GM23248 (cell line): ENCODE measurements around the gene PDSS2. TPM values are rescaled to one million over a fixed set of nuclear protein-coding genes. Genes with fewer than 3 reads are reported as not detected.

Experiments used
- DNase-seq: peaks from one replicate; pipeline ENCODE4 v3.0.0-alpha.2; 2015
- H2AFZ ChIP-seq: fragments of 200-600 bp; sonication (generic); 2 replicates; pipeline ENCODE4 v1.6.1; 2016; ENCODE audit warnings: antibody characterized with exemption
- H3F3A ChIP-seq: fragments of 200-600 bp; sonication (generic); 2 replicates; pipeline ENCODE4 v1.6.1; 2016; ENCODE audit warnings: mild to moderate bottlenecking, antibody characterized with exemption, mixed run types; ENCODE audit not compliant: insufficient read depth
- H3K27ac ChIP-seq: fragments of 200-600 bp; sonication (generic); 2 replicates; pipeline ENCODE4 v1.5.1; 2016; ENCODE audit warnings: mild to moderate bottlenecking
- H3K27me3 ChIP-seq: fragments of 200-600 bp; sonication (generic); replicated peaks from 2 replicates; pipeline ENCODE4 v1.6.1; 2016; ENCODE audit warnings: mild to moderate bottlenecking; ENCODE audit not compliant: insufficient read depth
- H3K36me3 ChIP-seq: fragments of 200-600 bp; sonication (generic); 2 replicates; pipeline ENCODE4 v1.6.1; 2016; ENCODE audit warnings: low read depth, mild to moderate bottlenecking
- H3K4me1 ChIP-seq: fragments of 200-600 bp; sonication (generic); 2 replicates; pipeline ENCODE4 v1.6.1; 2016; ENCODE audit warnings: mild to moderate bottlenecking; ENCODE audit not compliant: insufficient read depth
- H3K4me2 ChIP-seq: fragments of 200-600 bp; sonication (generic); one replicate; pipeline ENCODE4 v1.6.1; 2016; ENCODE audit warnings: mild to moderate bottlenecking; ENCODE audit not compliant: unreplicated experiment
- H3K4me3 ChIP-seq: fragments of 200-600 bp; sonication (generic); 2 replicates; pipeline ENCODE4 v1.5.1; 2016; ENCODE audit warnings: mild to moderate bottlenecking
- H3K79me2 ChIP-seq: fragments of 200-600 bp; sonication (generic); 2 replicates; pipeline ENCODE4 v1.6.1; 2016; ENCODE audit warnings: mild to moderate bottlenecking; ENCODE audit not compliant: insufficient read depth
- H3K9ac ChIP-seq: fragments of 200-600 bp; sonication (generic); 2 replicates; pipeline ENCODE4 v1.6.1; 2016; ENCODE audit warnings: mild to moderate bottlenecking
- H3K9me2 ChIP-seq: fragments of 200-600 bp; sonication (generic); 2 replicates; pipeline ENCODE4 v1.6.1; 2016; ENCODE audit warnings: mixed run types, mild to moderate bottlenecking, moderate library complexity; ENCODE audit not compliant: insufficient read depth
- H3K9me3 ChIP-seq: fragments of 200-600 bp; sonication (generic); one replicate; pipeline ENCODE4 v1.6.1; 2017; ENCODE audit warnings: low read depth
- H4K20me1 ChIP-seq: fragments of 200-600 bp; sonication (generic); 2 replicates; pipeline ENCODE4 v1.6.0; 2016; ENCODE audit not compliant: insufficient read depth
- EZH2 ChIP-seq: fragments of 200-600 bp; sonication (generic); IDR thresholded peaks from 2 replicates; pipeline ENCODE4 v1.6.1; 2018; ENCODE audit warnings: antibody characterized with exemption, mild to moderate bottlenecking; ENCODE audit not compliant: insufficient read depth, poor library complexity, severe bottlenecking
- EZH2phosphoT487 ChIP-seq: fragments of 200-600 bp; sonication (generic); IDR thresholded peaks from 2 replicates; pipeline ENCODE4 v1.6.1; 2018; ENCODE audit warnings: antibody characterized with exemption, moderate library complexity, mild to moderate bottlenecking, low read depth; ENCODE audit not compliant: insufficient read depth
- WGBS, 2 experiments: methylation state at CpG; one replicate each; pipeline ENCODE4 v1.1.6; 2015 to 2017; ENCODE audit warnings: low lambda C conversion rate in 2 of 2, low coverage in 1 of 2; ENCODE audit errors: missing lambda C conversion rate in 2 of 2; 5-methylcytosine and 5-hydroxymethylcytosine counted together
- in situ Hi-C: fragments of 300-500 bp; cut with MboI; formaldehyde crosslinking; loops from 2 replicates; pipeline ENCODE4 v1.15.0; 2020
- polyA plus RNA-seq: library from polyadenylated mRNA; unstranded; fragments of >200 nt; fragmentation: Nextera tagmentation; extraction: Ambion mirVana; gene quantifications from 2 replicates; pipeline ENCODE4 v1.2.1, GENCODE V29; 2016
- total RNA-seq: library from RNA; depleted of rRNA; stranded (reverse); fragments of >200 nt; shearing (Covaris generic); gene quantifications from 2 replicates; pipeline ENCODE4 v1.2.3, GENCODE V29; 2014

The PDSS2 gene
- total and polyA plus RNA-seq, 2 experiments from 2014 or later: 9.9 to 10.3 TPM

- peaks cover 26% of the 10 kb centered on the region for H3F3A ChIP-seq
- no peak overlapping the region for H2AFZ ChIP-seq
- no peaks in the 10 kb centered on the region for H3K27me3 ChIP-seq
- no peak overlapping the region for H3K9ac ChIP-seq
- H3K4me1 ChIP-seq: peaks cover 13% of the 10 kb centered on the region; the same call in 1 of the 2 replicates
- H3K36me3 ChIP-seq: no peaks in the 10 kb centered on the region
- no peaks in the 10 kb centered on the region for H4K20me1 ChIP-seq
- DNase-seq: peak; percentile 51
- H3K9me2 ChIP-seq: no peaks in the 10 kb centered on the region
- H3K4me3 ChIP-seq: no peak overlapping the region
- WGBS, 2 experiments: 77 to 78% methylated on average over 5 of the region's 5 CpGs
- no peaks in the 10 kb centered on the region for H3K9me3 ChIP-seq
- no peak overlapping the region for H3K4me2 ChIP-seq
- no peak for TF ChIP-seq EZH2phosphoT487
- no peak for TF ChIP-seq EZH2
- in situ Hi-C loops: no loop called here
- H3K79me2 ChIP-seq: peaks cover 6% of the 10 kb centered on the region; the same call in 1 of the 2 replicates
- H3K27ac ChIP-seq: no peak overlapping the region
Measured at GRCh38 chr6:107361753-107362604, 97.4 kb downstream of the PDSS2 start.

GRCh38 chr6:107360476-107360875 is 98.9 kb downstream of the PDSS2 start:
- peaks cover 26% of the 10 kb centered on the region for H3F3A ChIP-seq
- no peaks in the 10 kb centered on the region for H3K27me3 ChIP-seq
- no peak overlapping the region for H3K9ac ChIP-seq
- peak; percentile 42 for DNase-seq
- no peak overlapping the region for H2AFZ ChIP-seq
- no peaks in the 10 kb centered on the region for H3K9me3 ChIP-seq
- 93 to 96% methylated on average over 2 of the region's 2 CpGs for WGBS, 2 experiments
- H3K27ac ChIP-seq: no peak overlapping the region
- no peak overlapping the region for H3K4me3 ChIP-seq
- no peaks in the 10 kb centered on the region for H3K9me2 ChIP-seq
- no peak overlapping the region for H3K4me2 ChIP-seq
- peaks cover 6% of the 10 kb centered on the region; the same call in 1 of the 2 replicates for H3K79me2 ChIP-seq
- H3K4me1 ChIP-seq: peaks cover 13% of the 10 kb centered on the region; the same call in 1 of the 2 replicates
- in situ Hi-C loops: no loop called here
- TF ChIP-seq EZH2phosphoT487: no peak
- TF ChIP-seq EZH2: no peak
- no peaks in the 10 kb centered on the region for H3K36me3 ChIP-seq
- H4K20me1 ChIP-seq: no peaks in the 10 kb centered on the region

- WGBS, 2 experiments: 94 to 100% methylated on average over 2 of the region's 2 CpGs
- in situ Hi-C loops: no loop called here
Measured at GRCh38 chr6:107357842-107358241, 101.5 kb downstream of the PDSS2 start.

GRCh38 chr6:107357031-107357430 is 102.3 kb downstream of the PDSS2 start:
- in situ Hi-C loops: no loop called here
- H3K36me3 ChIP-seq: no peaks in the 10 kb centered on the region
- no peak overlapping the region for H3K27ac ChIP-seq
- H3K27me3 ChIP-seq: no peaks in the 10 kb centered on the region
- no peak overlapping the region for H3K4me3 ChIP-seq
- H3K4me2 ChIP-seq: no peak overlapping the region
- H3K9me2 ChIP-seq: no peaks in the 10 kb centered on the region
- no peak overlapping the region for H2AFZ ChIP-seq
- DNase-seq: no peak
- 0 out of 2 replicates have a peak, but pooled peaks cover 3% of the 10 kb centered on the region for H3K79me2 ChIP-seq
- 89 to 98% methylated on average over 2 of the region's 2 CpGs for WGBS, 2 experiments
- TF ChIP-seq EZH2 (no peak), EZH2phosphoT487 (no peak)
- H3K9me3 ChIP-seq: no peaks in the 10 kb centered on the region
- H3K4me1 ChIP-seq: peaks cover 10% of the 10 kb centered on the region; the same call in 1 of the 2 replicates
- H3K9ac ChIP-seq: no peak overlapping the region
- H4K20me1 ChIP-seq: no peaks in the 10 kb centered on the region
- peaks cover 18% of the 10 kb centered on the region for H3F3A ChIP-seq

More at GRCh38 chr6:107357842-107358241, 101.5 kb downstream of the PDSS2 start:
- Histone ChIP-seq H3K4me1 (peaks cover 13% of the 10 kb centered on the region; the same call in 1 of the 2 replicates), H3K27me3 (no peaks in the 10 kb centered on the region), H3K9ac (no peak overlapping the region), H3K9me2 (no peaks in the 10 kb centered on the region), H3K36me3 (no peaks in the 10 kb centered on the region), H3K4me2 (no peak overlapping the region), H2AFZ (no peak overlapping the region), H3K4me3 (no peak overlapping the region), H3K27ac (no peak overlapping the region), H4K20me1 (no peaks in the 10 kb centered on the region), H3K79me2 (0 out of 2 replicates have a peak, but pooled peaks cover 3% of the 10 kb centered on the region), H3K9me3 (no peaks in the 10 kb centered on the region), H3F3A (peaks cover 26% of the 10 kb centered on the region)
- DNase-seq: no peak
- TF ChIP-seq EZH2phosphoT487: no peak
- no peak for TF ChIP-seq EZH2
